Measurements from ENCODE around the gene CDK11B. TPM values are rescaled to one million over a fixed set of nuclear protein-coding genes. Genes with fewer than 3 reads are reported as not detected.
A peak's percentile ranks its signal among the peaks of the same experiment; 100 is the strongest.

Gene CDK11B
- total and polyA plus RNA-seq, 7 experiments from 2014 or later: 11.8 to 45.4 (median 33.9) TPM

- CTCF ChIA-PET: no interaction called here
- Mint-ChIP-seq H3K4me1 (peaks cover 0 to 12% (median 4%) of the 10 kb centered on the region in 7 donors), H3K27me3 (peaks cover 0 to 5% (median 0%) of the 10 kb centered on the region in 5 donors), H3K4me3 (peak overlapping the region in 8 of 10 donors; percentile 10 to 92 (median 55)), H3K36me3 (peaks cover 0 to 2% (median 0%) of the 10 kb centered on the region in 5 donors), H3K27ac (peak overlapping the region in 2 of 9 donors; percentile 33 to 55), H3K9me3 (peaks cover 0 to 4% (median 0%) of the 10 kb centered on the region in 11 donors)
- POLR2A ChIA-PET: interaction anchor here (0.6 to 4.4 kb wide), 9 partner anchors 10 to 221 kb away, joined by 3 to 86 read pairs (median 6); partner anchors contain the start of genes MIB2 and MRPL20
- ATAC-seq (no peak), DNase-seq (peak in 5 of 9 donors; percentile 35 to 63 (median 46))
- Histone ChIP-seq H3K36me3 (ENCODE audit: control insufficient read depth in 2 of 3, insufficient read depth in 3 of 3, low read length in 3 of 3) (no peaks in the 10 kb centered on the region), H3K9me3 (ENCODE audit: control insufficient read depth in 2 of 3, low read length in 3 of 3) (no peaks in the 10 kb centered on the region), H3K27ac (ENCODE audit: low read depth, low read length) (peak overlapping the region; percentile 81), H3K4me1 (ENCODE audit: control insufficient read depth in 2 of 2, insufficient read depth in 2 of 2, low read length in 2 of 2) (peaks cover 0 to 4% of the 10 kb centered on the region in 2 donors), H3K27me3 (ENCODE audit: control insufficient read depth in 2 of 2, insufficient read depth in 2 of 2, low read length in 2 of 2) (no peaks in the 10 kb centered on the region), H3K4me3 (ENCODE audit: low read length) (peak overlapping the region; percentile 56)
- intact Hi-C loops (cut with micrococcal nuclease): loop anchor here in 1 of 2 donors (2.0 kb wide), 1 partner anchor 14 kb away; the partner anchor contains the start of gene MIB2
Observed at GRCh38 chr1:1628754-1629429, 29.9 kb downstream of the CDK11B start.

- Mint-ChIP-seq H3K9me3 (peaks cover 0 to 4% (median 0%) of the 10 kb centered on the region in 11 donors), H3K27me3 (peaks cover 0 to 5% (median 0%) of the 10 kb centered on the region in 5 donors), H3K4me1 (peaks cover 0 to 12% (median 4%) of the 10 kb centered on the region in 7 donors), H3K4me3 (peak overlapping the region in 7 of 10 donors; percentile 32 to 92 (median 53)), H3K27ac (peak overlapping the region in 3 of 9 donors; percentile 9 to 72 (median 55)), H3K36me3 (peaks cover 0 to 2% (median 0%) of the 10 kb centered on the region in 5 donors)
- Histone ChIP-seq H3K36me3 (ENCODE audit: control insufficient read depth in 2 of 3, insufficient read depth in 3 of 3, low read length in 3 of 3) (no peaks in the 10 kb centered on the region), H3K27me3 (ENCODE audit: control insufficient read depth in 2 of 2, insufficient read depth in 2 of 2, low read length in 2 of 2) (no peaks in the 10 kb centered on the region), H3K4me3 (ENCODE audit: low read length) (peak overlapping the region; percentile 56), H3K4me1 (ENCODE audit: control insufficient read depth in 2 of 2, insufficient read depth in 2 of 2, low read length in 2 of 2) (peaks cover 0 to 4% of the 10 kb centered on the region in 2 donors), H3K27ac (ENCODE audit: low read depth, low read length) (peak overlapping the region; percentile 81), H3K9me3 (ENCODE audit: control insufficient read depth in 2 of 3, low read length in 3 of 3) (no peaks in the 10 kb centered on the region)
- CTCF ChIA-PET: no interaction called here
- POLR2A ChIA-PET: interaction anchor here (0.6 to 4.4 kb wide), 7 partner anchors 9 to 145 kb away, joined by 3 to 86 read pairs (median 9); partner anchors contain the start of gene MIB2
- ATAC-seq: no peak
- intact Hi-C loops (cut with micrococcal nuclease): loop anchor here in 1 of 2 donors (2.0 kb wide), 1 partner anchor 13 kb away; the partner anchor contains the start of gene MIB2
- DNase-seq: no peak
Observed at GRCh38 chr1:1627829-1628753, 30.7 kb downstream of the CDK11B start.

- Histone ChIP-seq H3K36me3 (ENCODE audit: control insufficient read depth in 2 of 3, insufficient read depth in 3 of 3, low read length in 3 of 3) (no peaks in the 10 kb centered on the region), H3K9me3 (ENCODE audit: control insufficient read depth in 2 of 3, low read length in 3 of 3) (no peaks in the 10 kb centered on the region), H3K27ac (ENCODE audit: low read depth, low read length) (no peak overlapping the region), H3K4me3 (ENCODE audit: low read length) (no peak overlapping the region), H3K27me3 (ENCODE audit: control insufficient read depth in 2 of 2, insufficient read depth in 2 of 2, low read length in 2 of 2) (no peaks in the 10 kb centered on the region), H3K4me1 (ENCODE audit: control insufficient read depth in 2 of 2, insufficient read depth in 2 of 2, low read length in 2 of 2) (peaks cover 0 to 4% of the 10 kb centered on the region in 2 donors)
- ChIA-PET POLR2A (interaction anchor here (4.4 kb wide), 1 partner anchor 12 kb away, joined by 86 read pairs; the partner anchor contains the start of gene MIB2), CTCF (no interaction called here)
- Mint-ChIP-seq H3K36me3 (peaks cover 0 to 2% (median 0%) of the 10 kb centered on the region in 5 donors), H3K4me3 (peak overlapping the region in 1 of 10 donors; percentile 20), H3K27ac (no peak overlapping the region), H3K27me3 (peaks cover 0 to 5% (median 0%) of the 10 kb centered on the region in 5 donors), H3K9me3 (peaks cover 0 to 4% (median 0%) of the 10 kb centered on the region in 11 donors), H3K4me1 (peaks cover 0 to 17% (median 4%) of the 10 kb centered on the region in 7 donors)
- no peak for DNase-seq
- intact Hi-C loops (cut with micrococcal nuclease): no loop called here
- ATAC-seq: no peak
Observed at GRCh38 chr1:1627261-1627828, 31.5 kb downstream of the CDK11B start.

GRCh38 chr1:1626207-1627141 lies 32.3 kb downstream of the CDK11B start:
- ChIA-PET POLR2A (interaction anchor here (1.0 to 3.2 kb wide), 2 partner anchors 12 to 51 kb away, joined by 3 to 24 read pairs; partner anchors contain the start of gene MIB2), CTCF (no interaction called here)
- intact Hi-C loops (cut with micrococcal nuclease): no loop called here
- Histone ChIP-seq H3K27me3 (ENCODE audit: control insufficient read depth in 2 of 2, insufficient read depth in 2 of 2, low read length in 2 of 2) (no peaks in the 10 kb centered on the region), H3K4me1 (ENCODE audit: control insufficient read depth in 2 of 2, insufficient read depth in 2 of 2, low read length in 2 of 2) (peaks cover 0 to under 1% of the 10 kb centered on the region in 2 donors), H3K4me3 (ENCODE audit: low read length) (no peak overlapping the region), H3K27ac (ENCODE audit: low read depth, low read length) (no peak overlapping the region), H3K9me3 (ENCODE audit: control insufficient read depth in 2 of 3, low read length in 3 of 3) (no peaks in the 10 kb centered on the region), H3K36me3 (ENCODE audit: control insufficient read depth in 2 of 3, insufficient read depth in 3 of 3, low read length in 3 of 3) (no peaks in the 10 kb centered on the region)
- Mint-ChIP-seq H3K9me3 (peaks cover 0 to 4% (median 0%) of the 10 kb centered on the region in 11 donors), H3K4me1 (peaks cover 0 to 20% (median 4%) of the 10 kb centered on the region in 7 donors), H3K27ac (no peak overlapping the region), H3K27me3 (peaks cover 0 to 3% (median 0%) of the 10 kb centered on the region in 5 donors), H3K4me3 (peak overlapping the region in 1 of 10 donors; percentile 16), H3K36me3 (peaks cover 0 to 2% (median 0%) of the 10 kb centered on the region in 5 donors)
- ATAC-seq: no peak
- no peak for DNase-seq

GRCh38 chr1:1625824-1626206 lies 33.0 kb downstream of the CDK11B start:
- no peaks in the 10 kb centered on the region for H3K36me3 ChIP-seq (ENCODE audit: control insufficient read depth in 2 of 3, insufficient read depth in 3 of 3, low read length in 3 of 3)
- intact Hi-C loops (cut with micrococcal nuclease): no loop called here
- peaks cover 0 to 2% (median 0%) of the 10 kb centered on the region in 5 donors for H3K36me3 Mint-ChIP-seq
- ChIA-PET POLR2A (interaction anchor here (1.0 to 3.2 kb wide), 2 partner anchors 11 to 52 kb away, joined by 3 to 24 read pairs; partner anchors contain the start of gene MIB2), CTCF (no interaction called here)
- ATAC-seq (no peak), DNase-seq (no peak)
- H3K27me3 Mint-ChIP-seq: peaks cover 0 to 3% (median 0%) of the 10 kb centered on the region in 5 donors
- H3K27me3 ChIP-seq (ENCODE audit: control insufficient read depth in 2 of 2, insufficient read depth in 2 of 2, low read length in 2 of 2): no peaks in the 10 kb centered on the region
- no peak overlapping the region for H3K27ac Mint-ChIP-seq
- H3K4me1 ChIP-seq (ENCODE audit: control insufficient read depth in 2 of 2, insufficient read depth in 2 of 2, low read length in 2 of 2): no peaks in the 10 kb centered on the region
- no peak overlapping the region for H3K27ac ChIP-seq (ENCODE audit: low read depth, low read length)
- peak overlapping the region in 1 of 10 donors; percentile 16 for H3K4me3 Mint-ChIP-seq
- H3K4me3 ChIP-seq (ENCODE audit: low read length): no peak overlapping the region
- peaks cover 0 to 4% (median 0%) of the 10 kb centered on the region in 11 donors for H3K9me3 Mint-ChIP-seq
- H3K9me3 ChIP-seq (ENCODE audit: control insufficient read depth in 2 of 3, low read length in 3 of 3): no peaks in the 10 kb centered on the region
- peaks cover 0 to 20% (median 4%) of the 10 kb centered on the region in 7 donors for H3K4me1 Mint-ChIP-seq

Data from naive thymus-derived CD4-positive, alpha-beta T cell (primary cell).